Vagina (tissue), 2 donors: ENCODE data around the gene PNMA6F. TPM values are rescaled to one million over a fixed set of nuclear protein-coding genes. Genes with fewer than 3 reads are reported as not detected.

Source experiments
- DNase-seq, 2 donors: peaks; one replicate each; pipeline ENCODE4 v3.0.0-alpha.2; 2017; ENCODE audit errors: extremely low spot score in 2 of 2
- H3K27ac ChIP-seq: fragments of 200-600 bp; sonication (generic); one replicate; pipeline ENCODE4 v1.5.1; 2019
- H3K27me3 ChIP-seq: fragments of 200-600 bp; sonication (generic); one replicate; pipeline ENCODE4 v1.5.1; 2019
- H3K36me3 ChIP-seq, 2 donors: fragments of 200-600 bp; sonication (generic); one replicate each; pipeline ENCODE4 v1.5.1; 2017 to 2019
- H3K4me1 ChIP-seq: fragments of 200-600 bp; sonication (generic); one replicate; pipeline ENCODE4 v1.5.1; 2019
- H3K4me3 ChIP-seq, 2 donors: fragments of 200-600 bp; sonication (generic); 1 replicate in 1 of 2; 2 replicates in 1 of 2; pipeline ENCODE4 v1.5.1; 2016 to 2019
- H3K9me3 ChIP-seq: fragments of 200-600 bp; sonication (generic); one replicate; pipeline ENCODE4 v1.5.1; 2019
- POLR2A ChIP-seq, 2 donors: fragments of 450-650 bp; IDR thresholded peaks; one replicate each; pipeline ENCODE4 v1.6.1; 2017; ENCODE audit warnings: antibody characterized with exemption in 2 of 2, mild to moderate bottlenecking in 2 of 2, moderate library complexity in 2 of 2
- POLR2AphosphoS5 ChIP-seq, 2 donors: sonication (generic); formaldehyde crosslinking; IDR thresholded peaks; one replicate each; pipeline ENCODE4 v1.9.0; 2017; ENCODE audit warnings: antibody characterized with exemption in 2 of 2, mild to moderate bottlenecking in 2 of 2, low read depth in 1 of 2; ENCODE audit not compliant: insufficient read depth in 1 of 2
- intact Hi-C: fragments of 100-400 bp; cut with DNase I; formaldehyde crosslinking; loops from one replicate; pipeline ENCODE4 v1.15.1; 2023
- total RNA-seq: library from RNA; depleted of rRNA; stranded (reverse); fragments of >200 nt; gene quantifications from one replicate; pipeline ENCODE4 v1.2.3, GENCODE V29; 2016
- TF ChIP-seq, protein P1 (sequence below), 3 experiments: fragments of 450-650 bp in 2 of 3; fragments of 200-600 bp in 1 of 3; sonication (generic) in 1 of 3; IDR thresholded peaks; one replicate each; pipeline ENCODE4 v1.5.1; 2017 to 2019; ENCODE audit warnings: antibody characterized with exemption in 3 of 3, mild to moderate bottlenecking in 2 of 3, moderate library complexity in 2 of 3

Gene PNMA6F
- total RNA-seq, 1 donor from 2014 or later = not detected

DNA sequence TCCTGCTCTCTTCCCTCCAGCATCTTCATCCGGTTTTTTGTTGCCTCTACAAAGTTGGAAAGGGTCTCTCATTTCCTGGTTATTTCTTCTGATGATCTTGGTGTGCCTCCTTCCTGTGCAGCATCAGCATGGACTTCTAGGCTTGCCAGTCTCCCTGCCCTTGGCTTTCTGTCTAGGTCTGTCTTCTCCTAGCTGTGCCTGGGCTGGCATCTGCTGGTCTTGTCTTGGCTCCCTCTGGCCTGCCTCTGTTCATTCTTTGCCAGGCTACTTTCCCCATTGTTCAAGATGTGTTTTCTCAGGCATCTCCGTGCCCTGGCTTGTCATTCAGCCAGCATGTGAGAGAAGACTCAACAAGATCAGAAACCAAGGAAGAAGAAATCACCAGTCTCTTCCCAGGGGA is 22.1 kb upstream of the PNMA6F start:
- intact Hi-C loops = no loop called here
- H3K36me3 ChIP-seq = peaks cover 0 to 14% of the 10 kb centered on the region in 2 donors
- H3K27me3 ChIP-seq = no peaks in the 10 kb centered on the region

GRCh38 chrX:153342762-153343558 is 21.4 kb upstream of the PNMA6F start:
- Histone ChIP-seq H3K4me1 (no peaks in the 10 kb centered on the region), H3K36me3 (peaks cover 0 to 14% of the 10 kb centered on the region in 2 donors), H3K27me3 (no peaks in the 10 kb centered on the region), H3K9me3 (no peaks in the 10 kb centered on the region), H3K4me3 (no peak overlapping the region), H3K27ac (no peak overlapping the region)
- no peak for TF ChIP-seq POLR2AphosphoS5 (IDR thresholded peaks at IDR 0.05; ENCODE audit: insufficient read depth in 1 of 2, low read depth in 1 of 2)
- no peak for DNase-seq
- intact Hi-C loops = no loop called here

More for the DNA sequence above, 22.1 kb upstream of the PNMA6F start:
- Histone ChIP-seq H3K4me3 (no peak overlapping the region), H3K27ac (no peak overlapping the region), H3K4me1 (no peaks in the 10 kb centered on the region), H3K9me3 (no peaks in the 10 kb centered on the region)
- DNase-seq = no peak
- no peak for TF ChIP-seq POLR2A (IDR thresholded peaks at IDR 0.05)
- TF ChIP-seq, protein P1, sequence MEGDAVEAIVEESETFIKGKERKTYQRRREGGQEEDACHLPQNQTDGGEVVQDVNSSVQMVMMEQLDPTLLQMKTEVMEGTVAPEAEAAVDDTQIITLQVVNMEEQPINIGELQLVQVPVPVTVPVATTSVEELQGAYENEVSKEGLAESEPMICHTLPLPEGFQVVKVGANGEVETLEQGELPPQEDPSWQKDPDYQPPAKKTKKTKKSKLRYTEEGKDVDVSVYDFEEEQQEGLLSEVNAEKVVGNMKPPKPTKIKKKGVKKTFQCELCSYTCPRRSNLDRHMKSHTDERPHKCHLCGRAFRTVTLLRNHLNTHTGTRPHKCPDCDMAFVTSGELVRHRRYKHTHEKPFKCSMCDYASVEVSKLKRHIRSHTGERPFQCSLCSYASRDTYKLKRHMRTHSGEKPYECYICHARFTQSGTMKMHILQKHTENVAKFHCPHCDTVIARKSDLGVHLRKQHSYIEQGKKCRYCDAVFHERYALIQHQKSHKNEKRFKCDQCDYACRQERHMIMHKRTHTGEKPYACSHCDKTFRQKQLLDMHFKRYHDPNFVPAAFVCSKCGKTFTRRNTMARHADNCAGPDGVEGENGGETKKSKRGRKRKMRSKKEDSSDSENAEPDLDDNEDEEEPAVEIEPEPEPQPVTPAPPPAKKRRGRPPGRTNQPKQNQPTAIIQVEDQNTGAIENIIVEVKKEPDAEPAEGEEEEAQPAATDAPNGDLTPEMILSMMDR (IDR thresholded peaks at IDR 0.05) = no peak
- no peak for TF ChIP-seq POLR2AphosphoS5 (IDR thresholded peaks at IDR 0.05; ENCODE audit: insufficient read depth in 1 of 2, low read depth in 1 of 2)

- no peaks in the 10 kb centered on the region for H3K9me3 ChIP-seq
- H3K4me1 ChIP-seq = peaks cover 4% of the 10 kb centered on the region
- DNase-seq = no peak
- no peak overlapping the region for H3K27ac ChIP-seq
- H3K36me3 ChIP-seq = peaks cover 0 to 5% of the 10 kb centered on the region in 2 donors
- intact Hi-C loops = no loop called here
- TF ChIP-seq, protein P1 (IDR thresholded peaks at IDR 0.05) = no peak
- no peak for TF ChIP-seq POLR2AphosphoS5 (IDR thresholded peaks at IDR 0.05; ENCODE audit: insufficient read depth in 1 of 2, low read depth in 1 of 2)
- no peak for TF ChIP-seq POLR2A (IDR thresholded peaks at IDR 0.05)
- no peak overlapping the region for H3K4me3 ChIP-seq
- H3K27me3 ChIP-seq = no peaks in the 10 kb centered on the region
Measured at GRCh38 chrX:153340111-153340510, 18.5 kb upstream of the PNMA6F start.

DNA sequence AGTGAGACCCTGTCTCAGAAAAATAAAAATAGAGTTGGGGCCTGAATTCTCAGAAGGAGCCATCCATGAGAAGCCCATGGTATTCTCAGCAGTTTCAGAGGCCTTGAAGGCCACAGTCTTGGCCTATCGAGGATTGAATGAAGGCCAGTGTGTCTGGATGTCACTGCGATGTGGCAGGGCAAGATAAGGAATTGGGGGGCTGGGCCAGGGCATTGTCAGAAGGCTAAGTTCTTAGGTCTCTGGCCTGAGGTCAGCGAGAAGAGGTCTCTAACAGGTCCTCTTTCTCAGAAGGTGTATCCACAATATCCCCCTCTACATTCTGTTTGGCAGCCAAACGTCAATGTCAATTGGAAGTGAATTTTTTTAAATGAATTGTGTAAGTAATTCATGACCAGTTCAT is 18.1 kb upstream of the PNMA6F start:
- intact Hi-C loops = no loop called here
- TF ChIP-seq POLR2A (IDR thresholded peaks at IDR 0.05) = no peak
- TF ChIP-seq, protein P1 (IDR thresholded peaks at IDR 0.05) = no peak
- TF ChIP-seq POLR2AphosphoS5 (IDR thresholded peaks at IDR 0.05; ENCODE audit: insufficient read depth in 1 of 2, low read depth in 1 of 2) = no peak
- Histone ChIP-seq H3K27ac (no peak overlapping the region), H3K4me1 (peaks cover 8% of the 10 kb centered on the region), H3K9me3 (no peaks in the 10 kb centered on the region), H3K36me3 (peaks cover 0 to 5% of the 10 kb centered on the region in 2 donors), H3K27me3 (no peaks in the 10 kb centered on the region), H3K4me3 (no peak overlapping the region)
- no peak for DNase-seq

GRCh38 chrX:153338836-153339235 is 17.3 kb upstream of the PNMA6F start:
- TF ChIP-seq POLR2AphosphoS5 (IDR thresholded peaks at IDR 0.05; ENCODE audit: insufficient read depth in 1 of 2, low read depth in 1 of 2) (no peak), POLR2A (IDR thresholded peaks at IDR 0.05) (no peak)
- TF ChIP-seq, protein P1 (IDR thresholded peaks at IDR 0.05) = no peak
- Histone ChIP-seq H3K27me3 (no peaks in the 10 kb centered on the region), H3K9me3 (no peaks in the 10 kb centered on the region), H3K4me1 (peaks cover 9% of the 10 kb centered on the region), H3K36me3 (peaks cover 0 to 5% of the 10 kb centered on the region in 2 donors), H3K27ac (no peak overlapping the region), H3K4me3 (no peak overlapping the region)
- DNase-seq = no peak
- intact Hi-C loops = no loop called here
